Stimulated activated naive B cell treated with anti-CD40 and anti-IgM and Interleukin-4, amounts not matched to agents 10 μg/mL and 1 μg/mL and 100 μg/mL, for 72 hours (primary cell): ENCODE measurements around the gene LEAP2.
A peak's percentile ranks its signal among the peaks of the same experiment; 100 is the strongest.

Experiments
- ATAC-seq, 2 donors: fragments of 150-1000 bp; cut with Tn5 transposase; replicated peaks; 2 replicates each; pipeline ENCODE4 v1.10.0; 2021; ENCODE audit warnings: moderate library complexity in 1 of 2
- DNase-seq: peaks from one replicate; pipeline ENCODE4 v3.0.0; 2021
- H3K27ac Mint-ChIP-seq: one replicate; pipeline ENCODE4 v1.8.0; 2022; ENCODE audit warnings: mild to moderate bottlenecking, mixed read lengths
- H3K27me3 Mint-ChIP-seq, 2 donors: one replicate each; pipeline ENCODE4 v1.8.0; 2022; ENCODE audit warnings: mixed read lengths in 2 of 2
- H3K36me3 Mint-ChIP-seq, 2 donors: one replicate each; pipeline ENCODE4 v1.8.0; 2022; ENCODE audit warnings: mixed read lengths in 2 of 2, mild to moderate bottlenecking in 1 of 2
- H3K4me1 Mint-ChIP-seq, 2 donors: one replicate each; pipeline ENCODE4 v1.8.0; 2022; ENCODE audit warnings: mixed read lengths in 2 of 2, mild to moderate bottlenecking in 1 of 2
- H3K4me3 Mint-ChIP-seq, 2 donors: one replicate each; pipeline ENCODE4 v1.8.0; 2022; ENCODE audit warnings: mild to moderate bottlenecking in 2 of 2, mixed read lengths in 2 of 2, moderate library complexity in 1 of 2
- H3K9me3 Mint-ChIP-seq, 2 donors: one replicate each; pipeline ENCODE4 v1.8.0; 2022; ENCODE audit warnings: mixed read lengths in 2 of 2, mild to moderate bottlenecking in 1 of 2

LEAP2 gene

DNA sequence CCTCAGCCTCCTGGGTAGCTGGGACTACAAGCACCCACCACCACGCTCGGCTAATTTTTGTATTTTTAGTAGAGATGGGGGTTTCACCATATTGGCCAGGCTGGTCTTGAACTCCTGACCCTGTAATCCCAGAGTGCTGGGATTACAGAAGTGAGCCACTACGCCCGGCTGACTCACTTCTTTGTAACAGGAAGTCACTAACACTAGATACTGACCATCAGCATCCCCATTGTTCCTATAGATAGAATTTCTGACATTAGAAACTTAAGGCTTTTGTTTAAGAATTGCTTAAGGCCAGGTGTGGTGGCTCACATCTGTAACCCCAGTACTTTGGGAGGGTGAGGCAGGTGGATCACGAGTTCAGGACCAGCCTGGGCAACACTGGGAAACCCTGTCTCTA lies 42.2 kb downstream of the LEAP2 start:
- H3K27me3 Mint-ChIP-seq = no peaks in the 10 kb centered on the region
- ATAC-seq (peak; percentile 60 to 74), DNase-seq (no peak)
- peaks cover 8 to 15% of the 10 kb centered on the region in 2 donors for H3K4me1 Mint-ChIP-seq
- H3K9me3 Mint-ChIP-seq = no peaks in the 10 kb centered on the region
- peaks cover 20 to 40% of the 10 kb centered on the region in 2 donors for H3K36me3 Mint-ChIP-seq
- H3K4me3 Mint-ChIP-seq = no peak overlapping the region
- peak overlapping the region; percentile 47 for H3K27ac Mint-ChIP-seq

DNA sequence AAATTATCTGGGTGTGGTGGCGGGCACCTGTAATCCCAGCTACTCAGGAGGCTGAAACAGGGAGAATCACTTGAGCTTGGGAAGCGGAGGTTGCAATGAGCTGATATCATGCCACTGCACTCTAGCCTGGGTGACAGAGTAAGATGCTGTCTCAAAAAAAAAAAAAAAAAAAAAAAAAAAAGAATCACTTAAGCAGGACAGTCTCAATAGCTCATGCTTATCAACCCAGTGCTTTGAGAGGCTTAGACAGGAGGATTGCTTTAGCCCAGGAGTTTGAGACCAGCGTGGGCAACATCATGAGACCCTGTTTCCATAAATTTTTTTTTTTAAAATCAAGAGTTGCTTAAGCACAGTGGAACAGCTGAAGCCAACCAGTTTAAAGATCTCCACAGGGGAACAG lies 42.6 kb downstream of the LEAP2 start:
- Mint-ChIP-seq H3K4me3 (no peak overlapping the region), H3K27me3 (no peaks in the 10 kb centered on the region), H3K4me1 (peaks cover 8 to 15% of the 10 kb centered on the region in 2 donors), H3K9me3 (no peaks in the 10 kb centered on the region), H3K27ac (peak overlapping the region; percentile 47), H3K36me3 (peaks cover 18 to 39% of the 10 kb centered on the region in 2 donors)
- ATAC-seq = peak in 1 of 2 donors; percentile 34
- DNase-seq = no peak
